Lower leg skin (tissue), 3 donors: ENCODE measurements around the gene TXNIP.

Experiments
- POLR2A ChIP-seq, 2 donors: fragments of 450-650 bp; IDR thresholded peaks; one replicate each; pipeline ENCODE4 v1.6.1; 2016 to 2017; ENCODE audit warnings: antibody characterized with exemption in 2 of 2, mild to moderate bottlenecking in 1 of 2, moderate library complexity in 1 of 2
- TF ChIP-seq, protein P1 (sequence below), 3 donors: fragments of 450-650 bp; IDR thresholded peaks; one replicate each; pipeline ENCODE4 v1.5.1; 2016; ENCODE audit warnings: antibody characterized with exemption in 3 of 3, mild to moderate bottlenecking in 3 of 3, moderate library complexity in 2 of 3

DNA sequence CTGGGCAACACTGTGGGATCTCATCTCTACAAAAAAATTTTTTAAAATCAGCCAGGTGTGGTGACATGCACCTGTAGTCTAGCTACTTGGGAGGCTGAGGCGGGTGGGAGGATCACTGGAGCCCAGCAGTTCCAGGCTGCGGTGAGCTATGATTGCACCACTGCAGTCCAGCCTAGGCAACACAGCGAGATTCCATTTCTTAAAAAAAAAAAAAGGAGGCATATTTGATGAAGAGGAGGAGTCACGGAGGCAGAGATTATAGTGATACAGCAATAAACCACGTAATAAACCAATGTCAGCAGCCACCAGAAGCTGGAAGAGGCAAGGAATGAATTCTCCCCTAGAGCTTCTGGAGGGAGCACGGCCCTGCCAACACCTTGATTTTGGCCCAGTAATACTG lies 42.5 kb downstream of the TXNIP start:
- TF ChIP-seq, protein P1, sequence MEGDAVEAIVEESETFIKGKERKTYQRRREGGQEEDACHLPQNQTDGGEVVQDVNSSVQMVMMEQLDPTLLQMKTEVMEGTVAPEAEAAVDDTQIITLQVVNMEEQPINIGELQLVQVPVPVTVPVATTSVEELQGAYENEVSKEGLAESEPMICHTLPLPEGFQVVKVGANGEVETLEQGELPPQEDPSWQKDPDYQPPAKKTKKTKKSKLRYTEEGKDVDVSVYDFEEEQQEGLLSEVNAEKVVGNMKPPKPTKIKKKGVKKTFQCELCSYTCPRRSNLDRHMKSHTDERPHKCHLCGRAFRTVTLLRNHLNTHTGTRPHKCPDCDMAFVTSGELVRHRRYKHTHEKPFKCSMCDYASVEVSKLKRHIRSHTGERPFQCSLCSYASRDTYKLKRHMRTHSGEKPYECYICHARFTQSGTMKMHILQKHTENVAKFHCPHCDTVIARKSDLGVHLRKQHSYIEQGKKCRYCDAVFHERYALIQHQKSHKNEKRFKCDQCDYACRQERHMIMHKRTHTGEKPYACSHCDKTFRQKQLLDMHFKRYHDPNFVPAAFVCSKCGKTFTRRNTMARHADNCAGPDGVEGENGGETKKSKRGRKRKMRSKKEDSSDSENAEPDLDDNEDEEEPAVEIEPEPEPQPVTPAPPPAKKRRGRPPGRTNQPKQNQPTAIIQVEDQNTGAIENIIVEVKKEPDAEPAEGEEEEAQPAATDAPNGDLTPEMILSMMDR (IDR thresholded peaks at IDR 0.05), result no peak
- TF ChIP-seq POLR2A (IDR thresholded peaks at IDR 0.05), result no peak
